Hematopoietic multipotent progenitor cell treated with erythropoietin and hydrocortisone succinate and interleukin-3 and kit ligand, for 15 days (in vitro differentiated cells): Measurements from ENCODE around the gene ATP12A.

Source experiments
- DNase-seq: peaks from one replicate; pipeline ENCODE4 v3.0.0-alpha.2; 2015; ENCODE audit warnings: low spot score

The ATP12A gene

GRCh38 chr13:24688111-24688510, 7.9 kb downstream of the ATP12A start:
- DNase-seq: no peak

- no peak for DNase-seq
Observed at GRCh38 chr13:24688950-24689349, 8.7 kb downstream of the ATP12A start.

GRCh38 chr13:24691381-24691780, 11.2 kb downstream of the ATP12A start:
- DNase-seq: no peak

- DNase-seq: no peak
Observed at GRCh38 chr13:24692561-24692960, 12.4 kb downstream of the ATP12A start.

DNA sequence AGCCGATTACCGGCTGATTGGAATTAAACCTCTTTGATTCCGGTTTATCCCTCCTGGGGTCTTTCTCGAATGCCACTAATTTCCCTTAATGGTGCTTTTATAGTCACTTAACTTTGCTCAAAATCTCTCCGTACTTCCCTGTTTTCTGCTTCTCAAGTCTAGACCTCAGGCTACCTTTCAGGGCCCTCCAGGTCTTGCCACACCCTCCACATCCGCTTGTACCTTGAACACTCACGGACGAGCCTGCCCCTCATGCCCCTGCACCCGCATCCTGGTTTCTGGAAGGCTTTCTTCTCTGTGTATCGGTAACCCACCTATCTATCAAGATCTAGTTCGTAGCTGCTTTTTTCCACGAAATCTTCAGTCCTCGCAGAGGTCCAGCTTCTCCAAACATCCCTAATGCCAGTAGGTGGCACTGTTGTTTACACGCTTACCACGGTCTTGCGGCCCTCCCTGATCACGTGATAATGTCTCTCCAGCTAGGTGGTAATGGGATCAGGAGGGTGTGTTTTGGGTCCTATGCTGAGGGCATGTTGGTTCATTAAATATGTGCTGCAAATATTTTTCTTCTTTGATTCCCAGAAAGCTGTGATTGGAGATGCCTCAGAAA, 13.8 kb downstream of the ATP12A start:
- DNase-seq: peak; percentile 45

- DNase-seq: no peak
Observed at GRCh38 chr13:24694907-24695306, 14.7 kb downstream of the ATP12A start.

DNA sequence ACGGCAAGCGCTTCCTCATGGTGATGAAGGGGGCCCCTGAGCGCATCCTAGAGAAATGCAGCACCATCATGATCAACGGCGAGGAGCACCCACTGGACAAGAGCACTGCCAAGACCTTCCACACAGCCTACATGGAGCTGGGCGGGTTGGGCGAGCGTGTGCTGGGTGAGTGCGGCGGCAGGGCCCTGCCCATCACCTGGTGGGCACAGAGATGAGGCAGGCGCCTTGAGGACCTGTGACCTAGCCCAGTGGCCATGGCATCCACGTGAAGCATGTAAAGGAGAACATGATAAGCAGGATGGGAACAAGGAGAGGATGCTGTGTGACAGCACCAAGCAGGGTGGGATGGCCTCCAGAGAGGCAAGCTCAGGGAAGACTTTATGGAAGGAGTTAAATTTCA, 18.5 kb downstream of the ATP12A start:
- DNase-seq: no peak

DNA sequence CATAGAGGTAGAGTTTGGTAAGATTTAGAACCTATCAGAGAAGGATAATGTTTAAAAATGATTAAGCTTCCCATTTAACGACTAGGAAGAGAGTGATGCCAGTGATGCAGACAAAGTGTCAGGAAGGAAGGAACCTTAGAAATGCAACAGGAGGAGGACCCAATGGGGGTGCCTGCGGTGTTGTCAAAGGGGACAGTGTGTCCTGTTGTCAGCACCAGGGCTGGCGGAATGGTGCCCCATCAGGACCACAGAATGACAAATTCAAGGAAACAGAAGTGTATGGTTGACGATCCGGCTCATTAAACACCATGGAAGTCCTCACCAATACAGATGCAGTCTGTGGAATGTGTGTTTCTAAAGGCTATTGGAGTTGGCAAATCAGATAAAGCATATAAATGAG, 19.3 kb downstream of the ATP12A start:
- DNase-seq: no peak

DNA sequence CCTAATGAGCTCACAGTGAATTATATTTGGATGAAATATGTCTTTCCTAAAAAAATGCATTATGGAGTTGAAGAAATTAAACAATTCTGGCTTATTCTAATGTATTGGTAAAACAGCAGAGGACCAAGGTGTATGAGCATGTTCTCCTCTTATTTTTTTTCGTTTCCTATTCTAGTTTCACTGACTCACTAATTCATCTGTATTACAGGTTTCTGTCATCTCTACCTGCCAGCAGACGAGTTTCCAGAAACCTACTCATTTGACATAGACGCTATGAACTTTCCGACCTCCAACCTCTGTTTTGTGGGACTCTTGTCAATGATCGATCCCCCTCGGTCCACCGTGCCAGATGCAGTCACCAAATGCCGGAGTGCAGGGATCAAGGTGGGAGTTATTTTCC, 20.3 kb downstream of the ATP12A start:
- DNase-seq: no peak

DNA sequence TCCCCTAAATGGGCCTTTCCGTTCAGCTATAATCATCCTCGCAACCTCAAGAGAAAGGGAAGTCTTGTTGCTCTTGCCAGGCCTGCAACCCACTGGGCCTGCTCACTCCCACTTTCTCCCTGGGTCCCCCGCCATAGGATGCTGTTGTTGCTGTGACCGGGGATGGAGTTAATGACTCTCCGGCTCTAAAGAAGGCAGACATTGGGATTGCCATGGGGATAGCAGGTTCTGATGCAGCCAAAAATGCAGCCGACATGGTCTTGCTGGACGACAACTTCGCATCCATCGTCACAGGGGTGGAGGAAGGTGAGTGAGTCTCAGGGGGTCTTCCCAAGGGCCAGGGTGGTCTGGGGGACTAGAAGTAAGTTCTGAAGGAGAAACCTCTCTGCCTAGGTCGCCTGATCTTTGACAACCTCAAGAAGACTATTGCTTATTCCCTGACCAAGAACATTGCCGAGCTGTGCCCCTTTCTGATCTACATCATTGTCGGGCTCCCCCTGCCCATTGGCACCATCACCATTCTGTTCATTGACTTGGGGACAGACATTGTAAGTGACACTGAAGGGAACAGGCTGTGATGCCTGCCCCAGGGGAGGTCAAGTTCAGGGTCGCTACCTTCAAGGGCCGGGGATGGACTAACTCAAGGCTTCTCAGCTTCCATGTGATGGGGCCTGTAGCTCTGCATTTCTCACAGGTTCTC, 26.8 kb downstream of the ATP12A start:
- DNase-seq: no peak

- no peak for DNase-seq
Observed at GRCh38 chr13:24709186-24709913, 29.1 kb downstream of the ATP12A start.

DNA sequence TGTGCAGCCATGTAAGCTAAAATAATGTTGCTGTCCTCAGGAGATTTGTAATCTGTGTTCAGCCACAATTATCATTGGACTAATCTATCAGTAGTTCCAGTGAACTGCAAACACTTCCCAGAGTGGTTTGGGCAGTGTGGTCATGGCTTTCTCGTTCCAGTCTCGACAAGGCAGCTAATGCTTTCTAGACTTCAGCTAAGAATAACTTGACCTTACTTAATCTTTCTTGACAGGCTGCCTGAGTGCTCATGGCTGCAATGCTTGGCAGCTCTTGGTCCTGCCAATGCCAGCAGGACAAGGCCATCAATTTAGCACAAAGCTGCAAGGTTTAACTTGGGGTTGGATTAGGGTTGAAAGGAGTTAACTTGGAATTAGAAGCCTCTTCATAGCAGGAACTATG, 32.8 kb downstream of the ATP12A start:
- no peak for DNase-seq

GRCh38 chr13:24716011-24716410, 35.8 kb downstream of the ATP12A start:
- DNase-seq: no peak

DNA sequence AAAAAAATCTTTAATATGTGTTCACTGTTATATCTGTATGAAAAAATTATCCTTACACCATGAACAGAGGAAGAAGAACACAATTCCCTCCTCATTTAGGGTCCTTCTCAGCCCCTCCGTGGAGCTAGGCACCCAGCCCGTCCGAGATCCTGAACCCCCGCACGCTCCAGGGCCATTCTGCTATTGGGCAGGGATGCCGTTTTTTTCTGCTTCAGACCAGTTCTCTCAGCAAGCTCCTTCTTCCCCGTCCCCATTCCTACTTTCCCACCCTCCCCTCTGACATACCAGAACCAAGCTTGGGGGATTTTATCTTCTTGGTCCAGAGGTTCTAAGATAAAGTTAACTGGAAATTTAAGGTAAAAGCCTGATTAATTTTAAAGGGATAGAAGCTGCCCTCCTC, 36.2 kb downstream of the ATP12A start:
- DNase-seq: no peak

GRCh38 chr13:24717217-24717616, 37.0 kb downstream of the ATP12A start:
- no peak for DNase-seq

DNA sequence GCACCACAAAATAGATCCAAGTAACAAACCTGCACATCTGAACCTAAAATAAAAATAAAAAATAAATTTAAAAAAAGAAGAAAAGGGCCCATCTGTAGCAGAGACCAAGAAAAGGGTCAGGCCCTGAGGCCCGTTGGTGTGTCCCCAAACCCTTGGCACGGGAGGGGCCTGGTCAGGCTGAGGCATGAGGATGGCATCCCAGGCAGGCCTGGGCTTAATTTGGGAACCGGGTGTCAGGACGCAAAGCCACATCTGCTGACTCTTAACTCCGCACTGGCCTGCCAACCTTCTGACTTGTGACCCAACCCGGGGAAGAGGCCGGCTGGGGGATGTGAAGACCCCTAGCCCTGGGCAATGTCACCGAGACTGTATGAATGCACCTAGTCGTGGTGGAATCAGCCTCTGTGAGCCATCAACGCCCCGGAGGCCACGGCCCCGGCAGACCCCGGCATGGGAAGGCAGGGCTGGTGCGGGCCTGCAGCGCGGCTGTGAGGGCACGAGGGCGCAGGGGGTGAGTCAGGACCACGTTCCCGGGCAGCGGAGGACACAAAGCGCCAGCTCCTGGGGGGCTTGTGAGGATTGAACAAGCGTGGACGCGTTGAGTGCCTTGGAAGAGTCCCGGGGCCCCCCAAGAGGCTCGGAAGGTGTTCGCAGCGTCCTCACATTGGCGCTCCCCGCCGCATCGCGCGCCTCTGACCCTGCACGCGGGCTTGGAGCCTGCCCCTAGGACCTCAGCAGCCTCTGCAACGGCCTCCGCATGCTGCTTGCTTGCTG, 38.2 kb downstream of the ATP12A start:
- no peak for DNase-seq

DNA sequence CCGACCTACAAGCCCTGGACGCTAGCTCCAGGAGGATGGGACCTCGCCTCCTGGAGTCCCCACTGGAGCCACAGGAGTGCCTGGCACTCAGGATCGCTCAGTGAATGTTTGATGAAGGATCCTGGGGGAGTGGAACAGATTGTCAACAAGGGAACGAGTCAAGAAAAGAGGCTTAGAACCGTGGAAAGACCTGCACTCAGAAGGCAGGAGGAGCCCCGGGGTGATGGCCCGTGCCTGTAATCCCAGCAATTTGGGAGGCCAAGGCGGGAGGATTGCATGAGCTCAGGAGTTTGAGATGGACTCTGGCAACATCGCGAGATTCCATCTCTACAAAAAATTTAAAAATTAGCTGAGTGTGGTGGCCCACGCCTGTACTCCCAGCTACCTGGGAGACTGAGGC, 38.9 kb downstream of the ATP12A start:
- no peak for DNase-seq

DNA sequence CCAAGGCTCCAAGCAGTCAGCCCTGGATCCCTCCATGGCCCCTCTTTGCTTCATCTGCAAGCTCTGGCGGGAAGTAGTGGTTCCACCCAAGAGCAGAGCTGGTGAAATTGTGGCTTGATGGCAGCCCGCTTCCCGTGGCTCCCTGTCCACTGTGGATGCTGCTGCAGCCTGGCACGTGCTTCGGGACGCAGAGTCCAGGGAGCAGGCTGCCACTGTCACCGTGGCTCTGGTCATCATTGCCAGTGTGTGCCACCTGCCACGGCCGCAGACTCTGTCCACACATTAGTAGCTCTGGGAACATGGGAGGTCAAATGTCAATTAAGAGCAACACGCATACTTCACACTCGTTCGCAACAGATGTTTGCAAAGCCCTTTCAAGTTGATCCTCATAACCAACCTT, 43.0 kb downstream of the ATP12A start:
- no peak for DNase-seq

- no peak for DNase-seq
Observed at GRCh38 chr13:24724714-24725113, 44.5 kb downstream of the ATP12A start.

GRCh38 chr13:24725379-24725778, 45.2 kb downstream of the ATP12A start:
- no peak for DNase-seq

DNA sequence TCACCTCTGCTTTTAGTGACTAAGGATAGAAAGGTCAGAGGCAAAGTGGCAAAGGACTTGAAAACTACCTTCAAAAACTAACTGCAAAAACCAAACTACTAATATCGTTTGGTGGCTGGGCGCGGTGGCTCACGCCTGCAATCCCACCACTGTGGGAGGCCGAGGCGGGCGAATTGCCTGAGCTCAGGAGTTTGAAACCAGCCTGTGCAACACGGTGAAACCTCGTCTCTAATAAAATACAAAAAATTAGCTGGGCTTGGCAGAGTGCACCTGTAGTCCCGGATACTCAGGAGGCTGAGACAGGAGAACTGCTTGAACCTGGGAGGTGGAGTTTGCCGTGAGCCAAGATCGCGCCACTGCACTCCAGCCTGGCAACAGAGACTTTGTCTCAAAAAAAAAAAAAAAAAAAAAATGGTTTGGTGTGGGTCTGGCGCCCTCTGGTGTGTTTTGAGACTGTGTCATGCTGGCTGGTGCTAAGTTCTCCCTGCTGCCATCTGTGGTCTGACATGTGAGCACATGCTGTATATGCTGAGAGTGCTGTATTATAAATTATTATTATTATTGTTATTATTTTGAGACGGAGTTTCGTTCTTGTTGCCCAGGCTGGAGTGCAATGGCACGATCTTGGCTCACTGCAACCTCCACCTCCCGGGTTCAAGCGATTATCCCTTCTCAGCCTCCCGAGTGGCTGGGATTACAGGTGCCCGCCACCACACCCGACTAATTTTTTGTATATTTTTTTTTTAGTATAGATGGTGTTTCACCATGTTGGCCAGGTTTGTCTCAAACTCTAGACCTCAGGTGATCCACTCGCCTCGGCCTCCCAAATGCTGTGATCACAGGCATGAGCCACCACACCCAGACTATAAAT, 47.8 kb downstream of the ATP12A start:
- DNase-seq: peak; percentile 28
